ENCODE data around the gene ZNF836. TPM values are rescaled to one million over a fixed set of nuclear protein-coding genes. Genes with fewer than 3 reads are reported as not detected.

ZNF836 gene
- total RNA-seq, 4 donors from 2014 or later, result 6.1 to 31.5 (median 20.3) TPM

- DNase-seq, result peak; percentile 57 to 73
- H3K4me1 ChIP-seq, result peaks cover 0 to 11% of the 10 kb centered on the region in 2 donors
- H3K9me3 ChIP-seq, result no peaks in the 10 kb centered on the region
- intact Hi-C loops (cut with DNase I; ENCODE audit: low total_unique reads), result no loop called here
- no peaks in the 10 kb centered on the region for H3K36me3 ChIP-seq
- peak in 1 of 2 donors; percentile 45 for TF ChIP-seq POLR2A (IDR thresholded peaks at IDR 0.05)
- TF ChIP-seq CTCF (IDR thresholded peaks at IDR 0.05), result no peak
- peak overlapping the region; percentile 67 to 96 for H3K27ac ChIP-seq
- H3K27me3 ChIP-seq, result no peaks in the 10 kb centered on the region
- H3K4me3 ChIP-seq, result no peak overlapping the region
Observed at GRCh38 chr19:52200044-52200443, 28.6 kb upstream of the ZNF836 start.

GRCh38 chr19:52198678-52199077, 27.3 kb upstream of the ZNF836 start:
- Histone ChIP-seq H3K36me3 (no peaks in the 10 kb centered on the region), H3K27ac (peak overlapping the region; percentile 67 to 96), H3K4me3 (no peak overlapping the region), H3K9me3 (no peaks in the 10 kb centered on the region), H3K4me1 (peaks cover 0 to 11% of the 10 kb centered on the region in 2 donors), H3K27me3 (no peaks in the 10 kb centered on the region)
- TF ChIP-seq CTCF (IDR thresholded peaks at IDR 0.05), result no peak
- no peak for TF ChIP-seq POLR2A (IDR thresholded peaks at IDR 0.05)
- intact Hi-C loops (cut with DNase I; ENCODE audit: low total_unique reads), result no loop called here
- DNase-seq, result no peak

- H3K27ac ChIP-seq, result peak overlapping the region in 1 of 2 donors; percentile 96
- H3K27me3 ChIP-seq, result no peaks in the 10 kb centered on the region
- peaks cover 0 to 11% of the 10 kb centered on the region in 2 donors for H3K4me1 ChIP-seq
- DNase-seq, result no peak
- no peak for TF ChIP-seq CTCF (IDR thresholded peaks at IDR 0.05)
- TF ChIP-seq POLR2A (IDR thresholded peaks at IDR 0.05), result no peak
- H3K36me3 ChIP-seq, result no peaks in the 10 kb centered on the region
- intact Hi-C loops (cut with DNase I; ENCODE audit: low total_unique reads), result no loop called here
- no peaks in the 10 kb centered on the region for H3K9me3 ChIP-seq
- no peak overlapping the region for H3K4me3 ChIP-seq
Observed at GRCh38 chr19:52197964-52198363, 26.5 kb upstream of the ZNF836 start.

GRCh38 chr19:52196256-52196967, 25.0 kb upstream of the ZNF836 start:
- Histone ChIP-seq H3K27me3 (no peaks in the 10 kb centered on the region), H3K4me3 (no peak overlapping the region), H3K9me3 (no peaks in the 10 kb centered on the region), H3K36me3 (no peaks in the 10 kb centered on the region), H3K4me1 (peaks cover 0 to 26% of the 10 kb centered on the region in 2 donors), H3K27ac (peak overlapping the region in 1 of 2 donors; percentile 96)
- no peak for DNase-seq
- no peak for TF ChIP-seq CTCF (IDR thresholded peaks at IDR 0.05)
- no peak for TF ChIP-seq POLR2A (IDR thresholded peaks at IDR 0.05)
- intact Hi-C loops (cut with DNase I; ENCODE audit: low total_unique reads), result no loop called here

- Histone ChIP-seq H3K36me3 (no peaks in the 10 kb centered on the region), H3K4me3 (no peak overlapping the region), H3K9me3 (no peaks in the 10 kb centered on the region), H3K27me3 (no peaks in the 10 kb centered on the region), H3K27ac (peak overlapping the region in 1 of 2 donors; percentile 99), H3K4me1 (peaks cover 0 to 27% of the 10 kb centered on the region in 2 donors)
- DNase-seq, result no peak
- intact Hi-C loops (cut with DNase I; ENCODE audit: low total_unique reads), result no loop called here
- TF ChIP-seq POLR2A (IDR thresholded peaks at IDR 0.05) (no peak), CTCF (IDR thresholded peaks at IDR 0.05) (no peak)
Observed at GRCh38 chr19:52191951-52192350, 20.5 kb upstream of the ZNF836 start.

Measured in uterus (tissue), 4 donors.